Ishikawa (cell line): ENCODE measurements around the gene ATP7A.

ENCODE experiments used
- CREB1 ChIP-seq: IDR thresholded peaks from 2 replicates; pipeline ENCODE4 v1.6.1; 2012; ENCODE audit warnings: low read depth
- EP300 ChIP-seq: IDR thresholded peaks from 2 replicates; pipeline ENCODE4 v1.6.1; 2012; ENCODE audit warnings: borderline replicate concordance
- NFIC ChIP-seq: IDR thresholded peaks from 2 replicates; pipeline ENCODE4 v1.6.1; 2012
- RAD21 ChIP-seq: IDR thresholded peaks from 2 replicates; pipeline ENCODE4 v1.6.1; 2012; ENCODE audit warnings: low read depth
- REST ChIP-seq: IDR thresholded peaks from 2 replicates; pipeline ENCODE4 v1.6.1; 2012; ENCODE audit warnings: low read depth, mild to moderate bottlenecking
- TAF1 ChIP-seq: IDR thresholded peaks from 2 replicates; pipeline ENCODE4 v1.6.1; 2012; ENCODE audit warnings: low read depth, mild to moderate bottlenecking
- TCF12 ChIP-seq: IDR thresholded peaks from 2 replicates; pipeline ENCODE4 v1.6.1; 2012; ENCODE audit warnings: low read depth
- TEAD4 ChIP-seq: IDR thresholded peaks from 2 replicates; pipeline ENCODE4 v1.6.1; 2012
- YY1 ChIP-seq: IDR thresholded peaks from 2 replicates; pipeline ENCODE4 v1.6.1; 2012; ENCODE audit warnings: low read depth
- TF ChIP-seq, protein P1 (sequence below): IDR thresholded peaks from 2 replicates; pipeline ENCODE4 v1.6.1; 2012

ATP7A gene

GRCh38 chrX:78075787-78076389, 165.4 kb downstream of the ATP7A start:
- TF ChIP-seq RAD21: no peak
- TF ChIP-seq TCF12: no peak
- no peak for TF ChIP-seq NFIC
- no peak for TF ChIP-seq CREB1
- TF ChIP-seq REST: no peak
- no peak for TF ChIP-seq TAF1

DNA sequence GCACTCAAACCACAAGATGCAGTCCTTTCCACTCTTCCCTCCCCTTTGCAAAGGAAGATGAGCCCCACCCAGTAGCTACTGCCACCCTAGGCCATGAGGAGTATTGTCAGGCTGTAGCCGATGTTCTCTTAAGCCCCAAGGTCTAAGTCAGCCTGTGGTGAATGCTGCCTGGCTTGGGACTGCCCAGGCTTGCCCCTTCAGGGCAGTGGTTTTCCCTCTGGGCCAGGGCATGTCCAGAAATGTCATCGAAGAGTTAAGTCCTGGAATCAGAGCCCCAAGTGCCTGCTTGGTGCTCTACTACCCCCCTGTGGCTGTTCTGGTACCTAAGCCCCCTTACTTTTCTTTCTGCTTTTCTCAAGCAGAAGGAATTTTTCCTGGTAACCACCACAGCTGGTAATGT, 181.8 kb downstream of the ATP7A start:
- TF ChIP-seq RAD21: peak; percentile 33
- TF ChIP-seq TCF12: no peak
- TF ChIP-seq CREB1: no peak

DNA sequence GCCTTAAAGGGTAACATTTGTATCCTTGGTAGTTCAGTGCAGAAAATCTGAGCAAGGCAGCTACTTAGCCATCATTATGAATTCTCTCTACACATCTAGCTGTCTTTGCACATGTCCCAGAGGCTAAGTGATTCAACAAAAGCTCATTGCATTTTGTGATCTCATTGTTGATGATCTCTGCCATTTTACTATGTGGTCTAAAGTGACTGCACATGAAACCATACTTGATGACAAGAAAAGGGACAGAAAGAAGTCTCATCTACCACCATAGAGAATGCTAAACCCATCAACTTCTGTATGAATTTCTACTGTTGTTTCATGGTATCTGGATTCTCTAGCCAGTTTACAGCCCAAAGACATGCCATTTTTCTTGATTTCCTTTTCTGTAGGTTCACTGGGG, 187.6 kb downstream of the ATP7A start:
- no peak for TF ChIP-seq TCF12
- TF ChIP-seq CREB1: no peak
- TF ChIP-seq TAF1: no peak
- no peak for TF ChIP-seq NFIC
- no peak for TF ChIP-seq EP300
- TF ChIP-seq TEAD4: no peak
- TF ChIP-seq, protein P1, sequence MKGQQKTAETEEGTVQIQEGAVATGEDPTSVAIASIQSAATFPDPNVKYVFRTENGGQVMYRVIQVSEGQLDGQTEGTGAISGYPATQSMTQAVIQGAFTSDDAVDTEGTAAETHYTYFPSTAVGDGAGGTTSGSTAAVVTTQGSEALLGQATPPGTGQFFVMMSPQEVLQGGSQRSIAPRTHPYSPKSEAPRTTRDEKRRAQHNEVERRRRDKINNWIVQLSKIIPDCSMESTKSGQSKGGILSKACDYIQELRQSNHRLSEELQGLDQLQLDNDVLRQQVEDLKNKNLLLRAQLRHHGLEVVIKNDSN: no peak
- TF ChIP-seq YY1: no peak
